Esophagus muscularis mucosa (tissue), 4 donors: ENCODE measurements around the gene CNGB1.
"Not testable (repeated sequence)": the region's sequence is repeated elsewhere in the genome, so short reads cannot be mapped to it uniquely, and the experiment has no call there.

Source experiments
- CTCF ChIP-seq, 3 experiments: fragments of 200-600 bp in 2 of 3; fragments of 450-650 bp in 1 of 3; sonication (generic) in 2 of 3; IDR thresholded peaks; one replicate each; pipeline ENCODE4 v1.5.1; 2017 to 2019; ENCODE audit warnings: antibody characterized with exemption in 3 of 3, mild to moderate bottlenecking in 2 of 3, moderate library complexity in 1 of 3
- EP300 ChIP-seq: sonication (generic); formaldehyde crosslinking; IDR thresholded peaks from one replicate; pipeline ENCODE4 v1.6.1; 2017; ENCODE audit warnings: antibody characterized with exemption
- POLR2A ChIP-seq: fragments of 450-650 bp; IDR thresholded peaks from one replicate; pipeline ENCODE4 v1.6.1; 2017; ENCODE audit warnings: antibody characterized with exemption, moderate library complexity, mild to moderate bottlenecking, low read depth
- POLR2AphosphoS5 ChIP-seq, 2 donors: sonication (generic); formaldehyde crosslinking; IDR thresholded peaks; one replicate each; pipeline ENCODE4 v1.6.1; 2017; ENCODE audit warnings: antibody characterized with exemption in 2 of 2

GRCh38 chr16:57857991-57858390 lies 112.9 kb downstream of the CNGB1 start:
- not testable (repeated sequence) for TF ChIP-seq POLR2AphosphoS5 (IDR thresholded peaks at IDR 0.05); CTCF (IDR thresholded peaks at IDR 0.05); POLR2A; EP300
